GM18505 (cell line): ENCODE measurements around the gene TPMT.
"Not testable (repeated sequence)": the region's sequence is repeated elsewhere in the genome, so short reads cannot be mapped to it uniquely, and the experiment has no call there.

Source experiments
- ATAC-seq: cut with Tn5 transposase; IDR thresholded peaks from one replicate; pipeline ENCODE4 v1.9.1; 2021; ENCODE audit not compliant: unreplicated experiment
- POLR2A ChIP-seq: IDR thresholded peaks from 4 replicates; pipeline ENCODE4 v1.6.1; 2011; ENCODE audit warnings: borderline replicate concordance; ENCODE audit not compliant: insufficient read depth, insufficient read length; ENCODE audit errors: extremely low read depth

TPMT gene

GRCh38 chr6:18154507-18155149, at the start of gene TPMT:
Gene TPMT (minus strand): TSS chr6:18155077. CDS start chr6:18149127, 5,950 bp downstream.
- TF ChIP-seq POLR2A = peak; percentile 50
- ATAC-seq = peak; percentile 53

- ATAC-seq = no peak
Observed at GRCh38 chr6:18203786-18204185, 48.9 kb upstream of the TPMT start.

GRCh38 chr6:18192026-18192425, 37.1 kb upstream of the TPMT start:
- ATAC-seq = no peak
- TF ChIP-seq POLR2A = no peak

More at GRCh38 chr6:18203786-18204185, 48.9 kb upstream of the TPMT start:
- no peak for TF ChIP-seq POLR2A

- ATAC-seq = no peak
- TF ChIP-seq POLR2A = no peak
Observed at GRCh38 chr6:18189196-18189595, 34.3 kb upstream of the TPMT start.

GRCh38 chr6:18187701-18188100, 32.8 kb upstream of the TPMT start:
- ATAC-seq = no peak
- no peak for TF ChIP-seq POLR2A

GRCh38 chr6:18186540-18187250, 31.8 kb upstream of the TPMT start:
- TF ChIP-seq POLR2A = no peak
- ATAC-seq = no peak

GRCh38 chr6:18186033-18186432, 31.2 kb upstream of the TPMT start:
- no peak for ATAC-seq
- TF ChIP-seq POLR2A = no peak

GRCh38 chr6:18185624-18186023, 30.7 kb upstream of the TPMT start:
- no peak for ATAC-seq
- TF ChIP-seq POLR2A = no peak

GRCh38 chr6:18183766-18184165, 28.9 kb upstream of the TPMT start:
- no peak for ATAC-seq
- TF ChIP-seq POLR2A = no peak

- no peak for ATAC-seq
- no peak for TF ChIP-seq POLR2A
Observed at GRCh38 chr6:18182568-18182967, 27.7 kb upstream of the TPMT start.

- ATAC-seq = no peak
- no peak for TF ChIP-seq POLR2A
Observed at GRCh38 chr6:18179770-18180356, 25.0 kb upstream of the TPMT start.

GRCh38 chr6:18178960-18179615, 24.2 kb upstream of the TPMT start:
- ATAC-seq = no peak
- TF ChIP-seq POLR2A = no peak

GRCh38 chr6:18177286-18177965, 22.5 kb upstream of the TPMT start:
- no peak for ATAC-seq
- TF ChIP-seq POLR2A = no peak

- not testable (repeated sequence) for ATAC-seq
Observed at GRCh38 chr6:18176198-18176597, 21.3 kb upstream of the TPMT start.
